Fibroblast of villous mesenchyme (primary cell): ENCODE measurements around the gene FCHSD2. TPM values are rescaled to one million over a fixed set of nuclear protein-coding genes. Genes with fewer than 3 reads are reported as not detected.
A peak's percentile ranks its signal among the peaks of the same experiment; 100 is the strongest.

ENCODE experiments used
- DNase-seq: peaks from one replicate; pipeline ENCODE4 v3.0.0-alpha.2; 2010; ENCODE audit warnings: low read depth
- H3K4me3 ChIP-seq: 2 replicates; pipeline ENCODE4 v1.5.1; 2011; ENCODE audit warnings: low read depth, mild to moderate bottlenecking, low read length
- total RNA-seq: library from RNA; depleted of rRNA; stranded (reverse); fragments of >200 nt; gene quantifications from 2 replicates; pipeline ENCODE4 v1.2.3, GENCODE V29; 2012
- TF ChIP-seq, protein P1 (sequence below): IDR thresholded peaks from 2 replicates; pipeline ENCODE4 v1.5.1; 2012; ENCODE audit warnings: low read depth, mild to moderate bottlenecking, low read length; ENCODE audit not compliant: insufficient read depth

FCHSD2 gene
- total RNA-seq, 1 donor = 11.2 TPM

- peak overlapping the region; percentile 10 for H3K4me3 ChIP-seq
- peak; percentile 74 for DNase-seq
Observed at GRCh38 chr11:72971192-72971967, 170.7 kb downstream of the FCHSD2 start.

DNA sequence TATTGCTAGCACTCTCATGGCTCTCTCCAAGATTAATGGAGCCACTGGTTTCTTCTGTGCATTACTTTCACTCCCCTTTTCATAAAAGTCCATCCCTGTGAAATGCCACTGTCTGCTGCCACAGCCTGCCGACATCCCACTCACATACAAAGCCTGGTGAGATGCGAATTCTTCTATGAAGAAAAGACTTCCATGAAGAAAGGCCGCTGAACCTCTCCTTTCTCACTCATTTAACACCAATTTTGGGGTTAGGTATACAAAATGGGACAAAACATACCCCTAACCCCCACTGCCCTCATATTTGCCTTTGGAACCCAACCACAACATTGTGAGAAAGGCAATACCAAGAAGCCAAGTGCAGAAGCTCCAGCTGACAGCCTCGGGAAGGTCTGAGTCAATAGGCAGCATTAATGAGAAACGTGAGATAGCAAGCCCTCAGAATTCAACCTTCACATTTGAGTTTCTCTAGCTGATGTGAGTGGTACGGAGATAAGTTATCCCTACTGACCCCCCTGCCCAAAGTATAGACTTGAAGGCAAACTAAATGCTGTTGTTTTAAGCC, 171.5 kb downstream of the FCHSD2 start:
- peak; percentile 57 for DNase-seq

More at GRCh38 chr11:72971192-72971967, 170.7 kb downstream of the FCHSD2 start:
- TF ChIP-seq, protein P1, sequence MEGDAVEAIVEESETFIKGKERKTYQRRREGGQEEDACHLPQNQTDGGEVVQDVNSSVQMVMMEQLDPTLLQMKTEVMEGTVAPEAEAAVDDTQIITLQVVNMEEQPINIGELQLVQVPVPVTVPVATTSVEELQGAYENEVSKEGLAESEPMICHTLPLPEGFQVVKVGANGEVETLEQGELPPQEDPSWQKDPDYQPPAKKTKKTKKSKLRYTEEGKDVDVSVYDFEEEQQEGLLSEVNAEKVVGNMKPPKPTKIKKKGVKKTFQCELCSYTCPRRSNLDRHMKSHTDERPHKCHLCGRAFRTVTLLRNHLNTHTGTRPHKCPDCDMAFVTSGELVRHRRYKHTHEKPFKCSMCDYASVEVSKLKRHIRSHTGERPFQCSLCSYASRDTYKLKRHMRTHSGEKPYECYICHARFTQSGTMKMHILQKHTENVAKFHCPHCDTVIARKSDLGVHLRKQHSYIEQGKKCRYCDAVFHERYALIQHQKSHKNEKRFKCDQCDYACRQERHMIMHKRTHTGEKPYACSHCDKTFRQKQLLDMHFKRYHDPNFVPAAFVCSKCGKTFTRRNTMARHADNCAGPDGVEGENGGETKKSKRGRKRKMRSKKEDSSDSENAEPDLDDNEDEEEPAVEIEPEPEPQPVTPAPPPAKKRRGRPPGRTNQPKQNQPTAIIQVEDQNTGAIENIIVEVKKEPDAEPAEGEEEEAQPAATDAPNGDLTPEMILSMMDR = no peak

DNA sequence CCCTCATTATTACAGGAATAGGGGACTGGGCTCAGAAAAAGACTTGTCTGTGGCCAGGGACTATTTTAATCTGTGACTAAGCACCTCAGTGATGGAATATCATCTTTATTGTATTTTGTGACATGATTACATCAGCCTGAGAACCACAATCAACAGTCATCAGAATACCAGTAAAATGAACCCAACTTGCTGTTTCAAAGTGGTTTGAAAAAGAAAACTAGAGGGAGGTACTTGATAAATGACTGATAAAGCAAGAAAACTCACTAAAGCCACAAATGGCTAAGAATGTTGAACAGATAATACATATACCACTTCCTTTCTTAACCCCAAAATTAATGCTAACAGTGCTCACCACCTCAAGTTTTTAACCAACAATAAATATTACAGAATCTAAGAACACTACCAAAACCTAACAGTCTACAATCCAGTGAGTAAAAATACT, 172.2 kb downstream of the FCHSD2 start:
- TF ChIP-seq, protein P1 = no peak
- H3K4me3 ChIP-seq = no peak overlapping the region
- DNase-seq = peak; percentile 87

More for the DNA sequence above, 171.5 kb downstream of the FCHSD2 start:
- no peak overlapping the region for H3K4me3 ChIP-seq
- TF ChIP-seq, protein P1 = no peak

DNA sequence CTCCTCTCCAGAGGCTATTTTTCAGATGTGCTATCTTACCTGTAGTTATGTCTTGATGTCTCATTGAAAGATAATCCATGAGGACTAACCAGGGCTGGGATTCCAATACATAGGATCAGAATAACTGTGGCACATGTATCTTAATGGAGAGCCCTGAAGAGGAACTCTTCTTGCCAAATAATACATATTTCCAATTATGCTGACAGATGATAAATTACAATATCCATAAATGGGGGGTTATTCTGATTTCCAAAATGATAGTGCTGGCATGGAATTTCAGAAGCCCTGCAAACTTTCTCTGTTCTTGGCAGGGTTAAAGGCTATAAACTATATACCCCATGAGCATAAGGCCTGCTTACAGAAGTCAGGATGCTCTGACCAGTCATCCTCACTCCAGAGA, 173.7 kb downstream of the FCHSD2 start:
- TF ChIP-seq, protein P1 = no peak
- no peak for DNase-seq
- no peak overlapping the region for H3K4me3 ChIP-seq

- H3K4me3 ChIP-seq = no peak overlapping the region
- TF ChIP-seq, protein P1 = no peak
- peak; percentile 86 for DNase-seq
Observed at GRCh38 chr11:72965672-72966071, 176.4 kb downstream of the FCHSD2 start.

- TF ChIP-seq, protein P1 = no peak
- H3K4me3 ChIP-seq = no peak overlapping the region
- no peak for DNase-seq
Observed at GRCh38 chr11:72962717-72963116, 179.4 kb downstream of the FCHSD2 start.
